ENCODE data around the gene GCNT4. TPM values are rescaled to one million over a fixed set of nuclear protein-coding genes. Genes with fewer than 3 reads are reported as not detected.

Gene GCNT4
- total and polyA plus RNA-seq, 2 donors (not counting 3 experiments of a cell fraction or from before 2014, with no cell fraction given): not detected

GRCh38 chr5:75005561-75005960, 46.8 kb downstream of the GCNT4 start:
- dilution Hi-C loops (cut with MboI; ENCODE audit: extremely low pct_ligation_motif_present, low sequenced_read_pairs) (no loop called here), intact Hi-C loops (cut with micrococcal nuclease) (no loop called here)
- H3K27ac ChIP-seq (ENCODE audit: insufficient read depth, low read depth, low read length): no peak overlapping the region
- TF ChIP-seq FOS (IDR thresholded peaks at IDR 0.05; ENCODE audit: borderline replicate concordance, insufficient read depth, low read length): no peak
- TF ChIP-seq POLR2A (IDR thresholded peaks at IDR 0.05; ENCODE audit: low read depth, low read length): no peak
- no peak for TF ChIP-seq MAX (IDR thresholded peaks at IDR 0.05; ENCODE audit: insufficient read depth, insufficient read length)
- TF ChIP-seq EZH2 (IDR thresholded peaks at IDR 0.05; ENCODE audit: borderline replicate concordance, low read depth, low read length, severe bottlenecking): no peak
- TF ChIP-seq MYC (IDR thresholded peaks at IDR 0.05; ENCODE audit: low read depth, low read length): no peak
- no peak for TF ChIP-seq POLR2AphosphoS5 (IDR thresholded peaks at IDR 0.05; ENCODE audit: insufficient read depth, low read depth, low read length)
- ChIA-PET CTCF (no interaction called here), POLR2A (no interaction called here)
- no peaks in the 10 kb centered on the region for H3K9me3 ChIP-seq (replicated peaks; ENCODE audit: control insufficient read depth, insufficient read depth, low read length)
- BruUV-seq (replicated peaks): no TSS peak
- no peaks in the 10 kb centered on the region for H3K4me1 ChIP-seq (ENCODE audit: control insufficient read depth, extremely low read depth, insufficient read depth, low read length)
- no peaks in the 10 kb centered on the region for H3K36me3 ChIP-seq (ENCODE audit: control insufficient read depth in 2 of 2, extremely low read depth in 1 of 2, insufficient read depth in 2 of 2, low read length in 2 of 2)
- H3K4me2 ChIP-seq (ENCODE audit: insufficient read depth, low read length): no peak overlapping the region
- peaks cover 0 to 4% of the 10 kb centered on the region in 2 experiments for H3K27me3 ChIP-seq (ENCODE audit: control insufficient read depth in 2 of 2, insufficient read depth in 2 of 2, low read length in 2 of 2)
- no peak overlapping the region for H2AFZ ChIP-seq (ENCODE audit: low read depth, low read length)
- no peaks in the 10 kb centered on the region for H4K20me1 ChIP-seq (replicated peaks; ENCODE audit: control insufficient read depth, extremely low read depth, insufficient read depth, low read length)
- FAIRE-seq: no peak
- H3K9ac ChIP-seq (replicated peaks; ENCODE audit: extremely low read depth, insufficient read depth, low read length): no peak overlapping the region
- H3K9me1 ChIP-seq (replicated peaks; ENCODE audit: control insufficient read depth, extremely low read depth, insufficient read depth, low read length): no peaks in the 10 kb centered on the region
- no peak for DNase-seq (ENCODE audit: low read depth, low spot score)
- no peaks in the 10 kb centered on the region for H3K79me2 ChIP-seq (ENCODE audit: control insufficient read depth, insufficient read depth, low read length)
- no peak overlapping the region for H3K4me3 ChIP-seq (replicated peaks in 1 of 3; ENCODE audit: insufficient read depth in 1 of 3, low read depth in 1 of 3, low read length in 3 of 3)

Small RNA genes lying within 50 kb of the gene (small RNA-seq; reads per million reads assigned to genes)
- not detected for gene AC093259.1 (ENCODE audit: insufficient read depth, insufficient read length, low read depth, low replicate concordance)

Other genes with a start within 250 kb of the GCNT4 start
- gene FAM169A, start 186.2 kb downstream of the GCNT4 start, total RNA-seq: 0.62 and 0.72 TPM in 2 replicates
- gene FAM169A, start 186.2 kb downstream of the GCNT4 start, polyA plus RNA-seq: 0.06 and 0.14 TPM in 2 replicates
- not detected in 2 replicates for gene ANKRD31, start 184.3 kb upstream of the GCNT4 start, total RNA-seq
- not detected in 2 replicates for gene ANKRD31, start 184.3 kb upstream of the GCNT4 start, polyA plus RNA-seq